AG08396 (cell line): ENCODE data around the gene CALM1.
A peak's percentile ranks its signal among the peaks of the same experiment; 100 is the strongest.

Experiments used
- DNase-seq: peaks from one replicate; pipeline ENCODE4 v3.0.0; 2012; ENCODE audit warnings: low spot score, mixed read lengths

Gene CALM1

GRCh38 chr14:90396341-90397339, at the start of gene CALM1:
CALM1 (plus strand) TSS chr14:90397029; CDS start chr14:90397231, 202 bp downstream.
- DNase-seq: peak; percentile 97

GRCh38 chr14:90348270-90348669, 48.6 kb upstream of the CALM1 start:
- DNase-seq: no peak

- DNase-seq: no peak
Observed at GRCh38 chr14:90349739-90350138, 47.1 kb upstream of the CALM1 start.

- DNase-seq: no peak
Observed at GRCh38 chr14:90354551-90355298, 42.1 kb upstream of the CALM1 start.

GRCh38 chr14:90355540-90356518, 41.0 kb upstream of the CALM1 start:
- no peak for DNase-seq

- no peak for DNase-seq
Observed at GRCh38 chr14:90356925-90357324, 39.9 kb upstream of the CALM1 start.

- DNase-seq: no peak
Observed at GRCh38 chr14:90358359-90358758, 38.5 kb upstream of the CALM1 start.

- no peak for DNase-seq
Observed at GRCh38 chr14:90361865-90362557, 34.8 kb upstream of the CALM1 start.

- no peak for DNase-seq
Observed at GRCh38 chr14:90362558-90362896, 34.3 kb upstream of the CALM1 start.

- no peak for DNase-seq
Observed at GRCh38 chr14:90368946-90369721, 27.7 kb upstream of the CALM1 start.

- DNase-seq: no peak
Observed at GRCh38 chr14:90373887-90374286, 22.9 kb upstream of the CALM1 start.

GRCh38 chr14:90374813-90375212, 22.0 kb upstream of the CALM1 start:
- no peak for DNase-seq

- DNase-seq: no peak
Observed at GRCh38 chr14:90375934-90376333, 20.9 kb upstream of the CALM1 start.

GRCh38 chr14:90378249-90378648, 18.6 kb upstream of the CALM1 start:
- no peak for DNase-seq

GRCh38 chr14:90379106-90379505, 17.7 kb upstream of the CALM1 start:
- no peak for DNase-seq

- DNase-seq: no peak
Observed at GRCh38 chr14:90381011-90381786, 15.6 kb upstream of the CALM1 start.

GRCh38 chr14:90381999-90382451, 14.8 kb upstream of the CALM1 start:
- no peak for DNase-seq

GRCh38 chr14:90382491-90383125, 14.2 kb upstream of the CALM1 start:
- DNase-seq: peak; percentile 66

GRCh38 chr14:90383126-90383730, 13.6 kb upstream of the CALM1 start:
- peak; percentile 98 for DNase-seq
